Measurements from ENCODE around the gene GMDS.

GRCh38 chr6:2034256-2034655, 211.1 kb downstream of the GMDS start:
- TF ChIP-seq CTCF (IDR thresholded peaks at IDR 0.05) (no peak), EP300 (IDR thresholded peaks at IDR 0.05) (no peak)

Measured in ovary (tissue), 3 donors.